Stomach (tissue), 4 donors: ENCODE results near the gene CNTN1.

Experiments
- CTCF ChIP-seq, 7 experiments: fragments of 450-650 bp in 4 of 7; fragments of 200-600 bp in 3 of 7; sonication (generic) in 3 of 7; IDR thresholded peaks; one replicate each; pipeline ENCODE4 v1.5.1; 2016 to 2019; ENCODE audit warnings: antibody characterized with exemption in 7 of 7, control low read depth in 2 of 7, mild to moderate bottlenecking in 1 of 7
- EP300 ChIP-seq: sonication (generic); formaldehyde crosslinking; IDR thresholded peaks from one replicate; pipeline ENCODE4 v1.6.1; 2017; ENCODE audit warnings: antibody characterized with exemption
- POLR2A ChIP-seq, 4 donors: fragments of 450-650 bp; IDR thresholded peaks; one replicate each; pipeline ENCODE4 v1.6.1; 2016; ENCODE audit warnings: antibody characterized with exemption in 4 of 4, control low read depth in 2 of 4, mild to moderate bottlenecking in 1 of 4, moderate library complexity in 1 of 4
- POLR2AphosphoS5 ChIP-seq, 3 donors: sonication (generic); formaldehyde crosslinking; IDR thresholded peaks; one replicate each; pipeline ENCODE4 v1.6.1; 2016; ENCODE audit warnings: antibody characterized with exemption in 3 of 3

- TF ChIP-seq EP300 (no peak), POLR2A (IDR thresholded peaks at IDR 0.05) (no peak), CTCF (IDR thresholded peaks at IDR 0.05) (no peak), POLR2AphosphoS5 (IDR thresholded peaks at IDR 0.05) (no peak)
Observed at GRCh38 chr12:40970320-40970907, 278.2 kb downstream of the CNTN1 start.
